Hepatocyte (in vitro differentiated cells): ENCODE results near the gene SLC35D2. TPM values are rescaled to one million over a fixed set of nuclear protein-coding genes. Genes with fewer than 3 reads are reported as not detected.

ENCODE experiments used
- DNase-seq: peaks from one replicate; pipeline ENCODE4 v3.0.0-alpha.2; 2016; ENCODE audit warnings: low spot score
- H2AFZ ChIP-seq: fragments of 200-600 bp; sonication (generic); 2 replicates; pipeline ENCODE4 v1.6.0; 2016; ENCODE audit warnings: antibody characterized with exemption, mild to moderate bottlenecking
- H3K27ac ChIP-seq: fragments of 200-600 bp; sonication (generic); 2 replicates; pipeline ENCODE4 v1.5.1; 2016; ENCODE audit warnings: mild to moderate bottlenecking
- H3K27me3 ChIP-seq: fragments of 200-600 bp; sonication (generic); 2 replicates; pipeline ENCODE4 v1.6.1; 2016
- H3K36me3 ChIP-seq: fragments of 200-600 bp; sonication (generic); replicated peaks from 2 replicates; pipeline ENCODE4 v1.5.1; 2016; ENCODE audit warnings: low read depth; ENCODE audit not compliant: insufficient read depth
- H3K4me1 ChIP-seq: fragments of 200-600 bp; sonication (generic); 2 replicates; pipeline ENCODE4 v1.5.1; 2016; ENCODE audit warnings: mild to moderate bottlenecking, moderate library complexity; ENCODE audit not compliant: insufficient read depth
- H3K4me2 ChIP-seq: fragments of 200-600 bp; sonication (generic); 2 replicates; pipeline ENCODE4 v1.6.0; 2016
- H3K4me3 ChIP-seq: fragments of 200-600 bp; sonication (generic); 2 replicates; pipeline ENCODE4 v1.5.1; 2016; ENCODE audit warnings: mild to moderate bottlenecking
- H3K79me2 ChIP-seq: fragments of 200-600 bp; sonication (generic); 2 replicates; pipeline ENCODE4 v1.6.0; 2017; ENCODE audit warnings: mild to moderate bottlenecking
- H3K9me2 ChIP-seq: fragments of 200-600 bp; sonication (generic); replicated peaks from 2 replicates; pipeline ENCODE4 v1.6.0; 2017; ENCODE audit warnings: mild to moderate bottlenecking; ENCODE audit not compliant: insufficient read depth
- H3K9me3 ChIP-seq: fragments of 200-600 bp; sonication (generic); 2 replicates; pipeline ENCODE4 v1.5.1; 2016; ENCODE audit warnings: low read depth, mild to moderate bottlenecking
- H4K20me1 ChIP-seq: fragments of 200-600 bp; sonication (generic); 2 replicates; pipeline ENCODE4 v1.6.0; 2016; ENCODE audit warnings: mild to moderate bottlenecking; ENCODE audit not compliant: insufficient read depth, poor library complexity, severe bottlenecking
- EZH2 ChIP-seq: fragments of 200-600 bp; sonication (generic); IDR thresholded peaks from 2 replicates; pipeline ENCODE4 v1.6.1; 2016; ENCODE audit warnings: antibody characterized with exemption, mild to moderate bottlenecking, borderline replicate concordance
- EZH2phosphoT487 ChIP-seq: fragments of 200-600 bp; sonication (generic); IDR thresholded peaks from one replicate; pipeline ENCODE4 v1.6.1; 2018; ENCODE audit warnings: antibody characterized with exemption, mild to moderate bottlenecking, low read depth, moderate library complexity; ENCODE audit not compliant: unreplicated experiment, severe bottlenecking
- WGBS: methylation state at CpG from one replicate; pipeline ENCODE4 v1.1.6; 2016; ENCODE audit warnings: low lambda C conversion rate; ENCODE audit errors: missing lambda C conversion rate; 5-methylcytosine and 5-hydroxymethylcytosine counted together
- polyA plus RNA-seq: library from polyadenylated mRNA; unstranded; fragments of >200 nt; fragmentation: Nextera tagmentation; extraction: Ambion mirVana; gene quantifications from 2 replicates; pipeline ENCODE4 v1.2.1, GENCODE V29; 2016
- total RNA-seq: library from RNA; depleted of rRNA; stranded (reverse); fragments of >200 nt; gene quantifications from 2 replicates; pipeline ENCODE4 v1.2.3, GENCODE V29; 2014
- TF ChIP-seq, protein P1 (sequence below): fragments of 200-600 bp; sonication (generic); IDR thresholded peaks from 2 replicates; pipeline ENCODE4 v1.5.1; 2016; ENCODE audit warnings: antibody characterized with exemption, mild to moderate bottlenecking; ENCODE audit not compliant: poor library complexity

The SLC35D2 gene
- total RNA-seq: 77.7 and 89.7 TPM in 2 replicates
- polyA plus RNA-seq: 68.0 and 87.5 TPM in 2 replicates

DNA sequence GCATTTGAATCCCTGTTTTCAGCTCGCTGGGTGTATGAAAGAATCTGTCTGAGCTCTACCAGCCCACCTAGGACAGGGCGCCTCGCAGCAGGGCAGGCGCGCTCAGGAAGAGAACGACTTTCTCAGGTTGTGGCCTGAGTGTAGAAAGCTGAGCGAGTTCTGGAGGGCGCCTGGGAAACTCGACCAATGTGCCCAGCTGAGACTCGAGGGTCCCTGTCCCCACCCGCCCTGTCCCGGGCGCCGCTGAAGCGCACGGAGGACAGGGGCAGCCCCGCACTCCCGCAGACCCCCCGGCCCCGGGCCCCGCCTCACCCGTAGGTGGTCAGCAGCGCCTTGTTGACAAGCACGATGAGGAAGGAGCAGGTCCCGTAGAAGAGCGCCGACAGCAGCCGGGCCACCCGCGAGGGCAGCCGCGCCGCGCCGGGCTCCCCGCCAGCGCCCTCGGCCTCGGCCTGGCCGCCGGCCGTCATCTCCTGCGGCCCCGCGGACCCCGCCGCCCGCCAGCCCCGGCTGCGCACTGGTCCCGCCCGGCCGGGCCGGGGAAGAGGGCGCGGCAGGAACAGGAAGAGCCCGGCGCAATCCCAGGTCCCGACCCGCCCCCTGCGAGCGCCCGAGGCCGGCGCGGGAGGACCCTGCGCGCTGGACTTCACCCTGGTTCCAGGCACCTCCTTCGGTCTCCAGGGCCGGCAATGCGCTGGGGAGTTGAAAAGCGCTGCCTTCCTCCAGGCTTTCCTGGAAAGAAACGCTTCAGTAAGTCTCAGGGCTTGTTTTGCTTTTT is at the start of gene SLC35D2:
Gene SLC35D2 (minus strand): TSS at position 547 of the 778 bp plus-strand sequence. CDS start 77 bp downstream, at position 470.
- Histone ChIP-seq H3K79me2 (peaks cover 50% of the 10 kb centered on the region), H3K4me2 (peak within 1 kb of the TSS; percentile 89), H3K4me3 (peak within 1 kb of the TSS; percentile 66), H3K36me3 (no peaks in the 10 kb centered on the region), H3K4me1 (peaks cover 14% of the 10 kb centered on the region), H2AFZ (peak within 1 kb of the TSS; percentile 89), H3K9me2 (no peaks in the 10 kb centered on the region), H3K9me3 (no peaks in the 10 kb centered on the region), H4K20me1 (no peaks in the 10 kb centered on the region), H3K27ac (peak within 1 kb of the TSS; percentile 96), H3K27me3 (no peaks in the 10 kb centered on the region)
- WGBS: 4% methylated on average over 34 of the region's 73 CpGs
- DNase-seq: peak; percentile 91
- TF ChIP-seq, protein P1, sequence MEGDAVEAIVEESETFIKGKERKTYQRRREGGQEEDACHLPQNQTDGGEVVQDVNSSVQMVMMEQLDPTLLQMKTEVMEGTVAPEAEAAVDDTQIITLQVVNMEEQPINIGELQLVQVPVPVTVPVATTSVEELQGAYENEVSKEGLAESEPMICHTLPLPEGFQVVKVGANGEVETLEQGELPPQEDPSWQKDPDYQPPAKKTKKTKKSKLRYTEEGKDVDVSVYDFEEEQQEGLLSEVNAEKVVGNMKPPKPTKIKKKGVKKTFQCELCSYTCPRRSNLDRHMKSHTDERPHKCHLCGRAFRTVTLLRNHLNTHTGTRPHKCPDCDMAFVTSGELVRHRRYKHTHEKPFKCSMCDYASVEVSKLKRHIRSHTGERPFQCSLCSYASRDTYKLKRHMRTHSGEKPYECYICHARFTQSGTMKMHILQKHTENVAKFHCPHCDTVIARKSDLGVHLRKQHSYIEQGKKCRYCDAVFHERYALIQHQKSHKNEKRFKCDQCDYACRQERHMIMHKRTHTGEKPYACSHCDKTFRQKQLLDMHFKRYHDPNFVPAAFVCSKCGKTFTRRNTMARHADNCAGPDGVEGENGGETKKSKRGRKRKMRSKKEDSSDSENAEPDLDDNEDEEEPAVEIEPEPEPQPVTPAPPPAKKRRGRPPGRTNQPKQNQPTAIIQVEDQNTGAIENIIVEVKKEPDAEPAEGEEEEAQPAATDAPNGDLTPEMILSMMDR: no peak
- no peak for TF ChIP-seq EZH2
- TF ChIP-seq EZH2phosphoT487: no peak

DNA sequence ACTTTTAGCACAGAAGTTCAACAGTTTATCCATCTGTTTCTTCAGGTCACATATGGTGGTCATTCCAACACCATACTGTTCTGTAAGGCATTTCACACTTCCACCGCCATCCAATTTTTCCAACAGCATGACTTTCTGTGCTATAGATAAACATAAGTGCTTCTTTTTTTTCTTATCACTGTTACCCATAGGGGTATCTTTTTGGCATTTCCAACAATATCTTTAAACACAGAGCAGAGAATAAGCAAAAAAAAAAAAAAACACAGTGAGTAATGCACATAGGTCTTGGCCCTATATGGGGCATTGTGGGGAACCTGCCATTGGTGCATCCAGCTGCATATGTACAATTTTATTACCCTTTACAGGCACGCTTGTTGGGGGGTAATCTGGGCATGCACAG is 46.9 kb upstream of the SLC35D2 start:
- H3K36me3 ChIP-seq: no peaks in the 10 kb centered on the region
- no peaks in the 10 kb centered on the region for H3K79me2 ChIP-seq
- no peak for DNase-seq
- no peaks in the 10 kb centered on the region for H3K27me3 ChIP-seq
- H3K9me2 ChIP-seq: no peaks in the 10 kb centered on the region
- TF ChIP-seq EZH2 (no peak), EZH2phosphoT487 (no peak)
- TF ChIP-seq, protein P1: no peak
- H3K4me2 ChIP-seq: no peak overlapping the region
- no peak overlapping the region for H3K27ac ChIP-seq
- no peak overlapping the region for H3K4me3 ChIP-seq
- H3K9me3 ChIP-seq: no peaks in the 10 kb centered on the region
- H4K20me1 ChIP-seq: no peaks in the 10 kb centered on the region
- H2AFZ ChIP-seq: no peak overlapping the region
- WGBS: 88% methylated on average over 2 of the region's 2 CpGs
- H3K4me1 ChIP-seq: no peaks in the 10 kb centered on the region

DNA sequence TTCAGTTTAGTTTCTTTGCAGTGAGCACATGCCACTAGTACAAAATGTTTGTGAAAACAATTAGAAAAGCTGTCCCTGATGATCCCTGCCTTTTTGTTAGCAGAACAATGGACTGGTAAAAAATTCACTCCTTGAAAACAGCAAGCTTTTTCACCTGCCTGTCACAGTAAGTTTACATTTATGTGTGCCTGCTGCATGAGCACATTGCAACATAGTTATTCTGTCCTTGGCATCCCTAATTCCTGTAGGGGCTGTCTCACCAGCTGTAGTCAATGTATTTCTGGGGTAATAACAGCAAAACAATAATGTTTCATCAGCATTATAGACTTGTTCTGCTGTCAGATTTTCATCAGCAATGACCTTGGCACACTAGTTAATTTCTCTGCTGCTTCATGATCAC is 46.2 kb upstream of the SLC35D2 start:
- TF ChIP-seq, protein P1: no peak
- TF ChIP-seq EZH2: no peak
- no peak for TF ChIP-seq EZH2phosphoT487
- H4K20me1 ChIP-seq: no peaks in the 10 kb centered on the region

More for the DNA sequence above, 46.2 kb upstream of the SLC35D2 start:
- Histone ChIP-seq H3K4me3 (no peak overlapping the region), H3K27ac (no peak overlapping the region), H3K36me3 (no peaks in the 10 kb centered on the region), H3K9me2 (no peaks in the 10 kb centered on the region), H3K9me3 (no peaks in the 10 kb centered on the region), H3K79me2 (no peaks in the 10 kb centered on the region), H3K4me1 (no peaks in the 10 kb centered on the region), H3K27me3 (no peaks in the 10 kb centered on the region), H3K4me2 (no peak overlapping the region), H2AFZ (no peak overlapping the region)
- DNase-seq: no peak
